ENCODE data around the gene ARHGEF19. TPM values are rescaled to one million over a fixed set of nuclear protein-coding genes. Genes with fewer than 3 reads are reported as not detected.

The ARHGEF19 gene
- total and polyA plus RNA-seq, 9 of the 15 experiments (the other 6 are each of a cell fraction or from before 2014, with no cell fraction given): 0.73 to 21.0 (median 5.2) TPM

DNA sequence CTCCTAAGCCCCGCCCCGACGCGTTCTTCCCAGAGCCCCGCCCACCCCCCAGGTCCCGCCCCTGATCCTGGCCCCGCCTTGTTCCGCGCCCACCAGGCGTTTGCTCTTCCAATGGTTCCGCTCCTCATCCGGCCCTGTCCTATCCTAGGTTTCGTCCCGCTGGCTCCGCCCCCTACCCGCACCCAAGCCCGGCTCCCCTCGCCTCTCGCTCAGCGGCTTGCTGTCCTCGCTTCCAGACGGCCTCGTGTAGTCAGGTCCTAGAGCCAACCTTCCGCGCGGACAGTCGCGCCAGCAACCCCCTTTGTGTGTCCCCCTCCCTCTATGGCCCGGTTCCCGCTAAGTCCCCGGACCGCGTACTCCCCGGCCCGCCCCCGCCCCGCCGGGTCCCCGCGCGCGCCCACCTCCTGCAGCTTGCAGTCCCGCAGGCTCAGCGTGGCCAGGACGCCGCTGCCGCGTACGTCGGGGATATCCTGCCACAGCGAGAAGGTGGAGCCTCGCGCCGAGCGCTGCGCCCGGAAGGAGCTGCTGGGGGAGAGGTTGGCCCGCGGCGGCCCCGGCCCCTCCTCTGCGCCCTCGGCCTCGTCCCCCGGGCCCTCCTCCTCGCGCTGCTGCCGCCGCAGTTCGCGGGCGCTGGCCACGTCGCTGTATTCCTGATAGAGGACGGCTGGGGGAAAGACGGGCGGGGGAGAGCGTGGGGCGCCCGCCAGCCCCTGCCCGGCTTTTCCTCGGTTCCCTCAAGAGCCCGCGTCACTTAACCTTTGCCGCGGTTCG is 5.7 kb downstream of the ARHGEF19 start (continued):
- TF ChIP-seq SAP30 (IDR thresholded peaks at IDR 0.05; ENCODE audit: borderline replicate concordance, insufficient read depth, low read depth, low read length, poor library complexity, severe bottlenecking) (no peak), CAMTA2 (CRISPR knock-in tag; conservative IDR thresholded peaks at IDR 0.05) (no peak), SRSF1 (IDR thresholded peaks at IDR 0.05; ENCODE audit: low read depth, low read length) (0 out of 2 replicates have a peak, but pooled peaks have one; percentile 49), HIVEP1 (CRISPR knock-in tag; IDR thresholded peaks at IDR 0.05) (no peak), ZSCAN32 (CRISPR knock-in tag; IDR thresholded peaks at IDR 0.05) (no peak), FOXA3 (CRISPR knock-in tag; conservative IDR thresholded peaks at IDR 0.05 in 1 of 2, IDR thresholded peaks at IDR 0.05 in 1 of 2) (no peak; a peak in 1 of 4 replicates), ZBTB7A (IDR thresholded peaks at IDR 0.05; ENCODE audit: borderline replicate concordance, control insufficient read depth, low read depth, low read length) (peak; percentile 71; the same call in 1 of the 2 replicates), RCOR1 (IDR thresholded peaks at IDR 0.05; ENCODE audit: borderline replicate concordance in 1 of 2, low read depth in 2 of 2, low read length in 2 of 2) (peak in 1 of 2 experiments; percentile 47; a peak in 3 of 4 replicates), ZC3H11A (IDR thresholded peaks at IDR 0.05; ENCODE audit: low read depth, low read length) (no peak), RBBP5 (IDR thresholded peaks at IDR 0.05; ENCODE audit: borderline replicate concordance, insufficient read depth, low read length, poor library complexity, severe bottlenecking) (no peak), SMARCC2 (IDR thresholded peaks at IDR 0.05; ENCODE audit: low read depth) (no peak), MECOM (CRISPR knock-in tag; IDR thresholded peaks at IDR 0.05) (no peak), ZNF133 (CRISPR knock-in tag; IDR thresholded peaks at IDR 0.05) (no peak), ETV1 (tag; conservative IDR thresholded peaks at IDR 0.05; ENCODE audit: low read depth) (peak; percentile 54), CHD4 (IDR thresholded peaks at IDR 0.05; ENCODE audit: insufficient read depth, insufficient replicate concordance, low read depth, low read length, poor library complexity, severe bottlenecking) (no peak)
- TF ChIP-seq, protein P1, sequence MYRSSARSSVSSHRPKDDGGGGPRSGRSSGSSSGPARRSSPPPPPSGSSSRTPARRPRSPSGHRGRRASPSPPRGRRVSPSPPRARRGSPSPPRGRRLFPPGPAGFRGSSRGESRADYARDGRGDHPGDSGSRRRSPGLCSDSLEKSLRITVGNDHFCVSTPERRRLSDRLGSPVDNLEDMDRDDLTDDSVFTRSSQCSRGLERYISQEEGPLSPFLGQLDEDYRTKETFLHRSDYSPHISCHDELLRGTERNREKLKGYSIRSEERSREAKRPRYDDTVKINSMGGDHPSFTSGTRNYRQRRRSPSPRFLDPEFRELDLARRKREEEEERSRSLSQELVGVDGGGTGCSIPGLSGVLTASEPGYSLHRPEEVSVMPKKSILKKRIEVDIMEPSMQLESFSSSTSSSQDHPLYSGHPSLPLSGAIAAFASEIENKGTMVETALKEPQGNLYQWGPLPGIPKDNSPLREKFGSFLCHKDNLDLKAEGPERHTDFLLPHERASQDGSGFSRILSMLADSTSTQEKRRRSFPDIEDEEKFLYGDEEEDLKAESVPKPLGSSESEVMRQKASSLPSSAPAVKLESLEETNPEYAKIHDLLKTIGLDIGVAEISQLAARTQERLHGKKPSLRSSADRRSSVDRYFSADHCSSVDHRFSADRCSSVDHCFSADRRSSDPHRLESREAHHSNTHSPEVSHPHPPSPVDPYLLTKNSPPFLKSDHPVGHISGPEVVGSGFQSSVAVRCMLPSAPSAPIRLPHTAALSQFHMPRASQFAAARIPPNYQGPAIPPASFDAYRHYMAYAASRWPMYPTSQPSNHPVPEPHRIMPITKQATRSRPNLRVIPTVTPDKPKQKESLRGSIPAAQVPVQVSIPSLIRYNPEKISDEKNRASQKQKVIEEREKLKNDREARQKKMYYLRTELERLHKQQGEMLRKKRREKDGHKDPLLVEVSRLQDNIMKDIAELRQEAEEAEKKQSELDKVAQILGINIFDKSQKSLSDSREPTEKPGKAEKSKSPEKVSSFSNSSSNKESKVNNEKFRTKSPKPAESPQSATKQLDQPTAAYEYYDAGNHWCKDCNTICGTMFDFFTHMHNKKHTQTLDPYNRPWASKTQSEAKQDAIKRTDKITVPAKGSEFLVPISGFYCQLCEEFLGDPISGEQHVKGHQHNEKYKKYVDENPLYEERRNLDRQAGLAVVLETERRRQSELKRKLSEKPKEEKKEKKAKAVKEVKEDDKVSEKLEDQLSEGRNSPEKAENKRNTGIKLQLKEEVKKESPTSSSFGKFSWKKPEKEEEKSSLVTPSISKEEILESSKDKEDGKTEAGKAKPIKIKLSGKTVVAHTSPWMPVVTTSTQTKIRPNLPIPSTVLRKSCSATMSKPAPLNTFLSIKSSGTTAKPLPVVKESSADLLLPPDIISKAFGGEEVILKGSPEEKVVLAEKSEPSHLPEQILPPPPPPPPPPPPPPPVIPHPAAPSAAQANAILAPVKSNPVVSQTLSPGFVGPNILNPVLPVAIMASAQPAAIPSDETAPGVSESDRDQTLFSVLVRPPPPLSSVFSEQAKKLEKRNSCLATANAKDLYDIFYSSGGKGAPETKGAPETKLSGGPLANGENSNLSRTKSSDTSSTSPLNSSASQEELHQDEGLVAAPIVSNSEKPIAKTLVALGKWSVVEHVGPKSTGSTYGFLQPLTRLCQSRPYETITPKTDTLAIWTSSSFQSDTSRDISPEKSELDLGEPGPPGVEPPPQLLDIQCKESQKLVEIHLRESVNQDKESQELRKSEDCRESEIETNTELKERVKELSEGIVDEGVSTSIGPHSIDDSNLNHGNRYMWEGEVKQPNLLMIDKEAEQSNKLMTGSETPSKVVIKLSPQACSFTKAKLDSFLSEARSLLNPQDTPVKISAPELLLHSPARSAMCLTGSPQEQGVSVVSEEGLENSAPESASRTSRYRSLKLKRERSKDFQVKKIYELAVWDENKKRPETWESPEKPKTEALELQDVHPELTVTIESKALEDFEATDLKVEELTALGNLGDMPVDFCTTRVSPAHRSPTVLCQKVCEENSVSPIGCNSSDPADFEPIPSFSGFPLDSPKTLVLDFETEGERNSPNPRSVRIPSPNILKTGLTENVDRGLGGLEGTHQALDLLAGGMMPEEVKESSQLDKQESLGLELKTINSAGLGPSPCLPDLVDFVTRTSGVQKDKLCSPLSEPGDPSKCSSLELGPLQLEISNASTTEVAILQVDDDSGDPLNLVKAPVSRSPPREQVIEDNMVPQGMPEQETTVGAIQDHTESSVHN (IDR thresholded peaks at IDR 0.05; ENCODE audit: borderline replicate concordance in 1 of 2, low read depth in 1 of 2): no peak

Data from K562 (cell line).